Erythroblast (primary cell): ENCODE results near the gene FOCAD.
A peak's percentile ranks its signal among the peaks of the same experiment; 100 is the strongest.

ENCODE experiments used
- DNase-seq, 2 experiments: peaks; one replicate each; lab custom pipeline; 2025; lab: John Stamatoyannopoulos, UW
- GATA1 ChIP-seq: IDR thresholded peaks from 2 replicates; pipeline ENCODE4 v1.6.1; 2011; ENCODE audit warnings: low read depth, mild to moderate bottlenecking, control low read depth, low read length, moderate library complexity
- POLR2A ChIP-seq: IDR thresholded peaks from 2 replicates; pipeline ENCODE4 v1.6.1; 2011; ENCODE audit warnings: mild to moderate bottlenecking, low read length

Gene FOCAD

GRCh38 chr9:20880271-20880670 lies 196.2 kb downstream of the FOCAD start:
- TF ChIP-seq POLR2A: no peak
- no peak for TF ChIP-seq GATA1
- DNase-seq: no peak

GRCh38 chr9:20880675-20881074 lies 196.6 kb downstream of the FOCAD start:
- no peak for DNase-seq
- TF ChIP-seq POLR2A (no peak), GATA1 (no peak)

GRCh38 chr9:20884985-20885593 lies 201.0 kb downstream of the FOCAD start:
- TF ChIP-seq GATA1: no peak
- TF ChIP-seq POLR2A: no peak
- DNase-seq: peak; percentile 65 to 76

GRCh38 chr9:20898885-20899554 lies 215.0 kb downstream of the FOCAD start:
- DNase-seq: no peak
- TF ChIP-seq POLR2A: no peak
- no peak for TF ChIP-seq GATA1

GRCh38 chr9:20903212-20903611 lies 219.2 kb downstream of the FOCAD start:
- no peak for DNase-seq

GRCh38 chr9:20904995-20905394 lies 220.9 kb downstream of the FOCAD start:
- DNase-seq: no peak
- no peak for TF ChIP-seq POLR2A
- TF ChIP-seq GATA1: no peak

More at GRCh38 chr9:20903212-20903611, 219.2 kb downstream of the FOCAD start:
- TF ChIP-seq GATA1 (no peak), POLR2A (no peak)

- DNase-seq: no peak
- TF ChIP-seq POLR2A (no peak), GATA1 (no peak)
Observed at GRCh38 chr9:20906326-20906725, 222.3 kb downstream of the FOCAD start.

GRCh38 chr9:20908461-20908860 lies 224.4 kb downstream of the FOCAD start:
- no peak for DNase-seq
- TF ChIP-seq GATA1 (no peak), POLR2A (no peak)

- DNase-seq: no peak
Observed at GRCh38 chr9:20914556-20914955, 230.5 kb downstream of the FOCAD start.

GRCh38 chr9:20921362-20921761 lies 237.3 kb downstream of the FOCAD start:
- TF ChIP-seq GATA1 (no peak), POLR2A (no peak)
- DNase-seq: no peak

More at GRCh38 chr9:20914556-20914955, 230.5 kb downstream of the FOCAD start:
- TF ChIP-seq GATA1 (no peak), POLR2A (no peak)

- no peak for TF ChIP-seq GATA1
- DNase-seq: no peak
Observed at GRCh38 chr9:20925256-20926045, 241.4 kb downstream of the FOCAD start.

GRCh38 chr9:20929276-20929675 lies 245.2 kb downstream of the FOCAD start:
- TF ChIP-seq GATA1 (no peak), POLR2A (no peak)
- no peak for DNase-seq

GRCh38 chr9:20930836-20931235 lies 246.8 kb downstream of the FOCAD start:
- no peak for TF ChIP-seq GATA1
- no peak for DNase-seq

GRCh38 chr9:20940447-20941173 lies 256.6 kb downstream of the FOCAD start:
- no peak for DNase-seq
- TF ChIP-seq GATA1 (no peak), POLR2A (no peak)
